ENCODE data around the gene RPL7A.
"Not testable (repeated sequence)": the region's sequence is repeated elsewhere in the genome, so short reads cannot be mapped to it uniquely, and the experiment has no call there.

RPL7A gene

GRCh38 chr9:133333566-133333965 is 14.5 kb upstream of the RPL7A start:
- Histone ChIP-seq H3F3A (ENCODE audit: control insufficient read depth, insufficient read depth) (peaks cover 7% of the 10 kb centered on the region), H3K79me2 (ENCODE audit: control insufficient read depth, low read length) (peaks cover 37% of the 10 kb centered on the region), H3K36me3 (ENCODE audit: control insufficient read depth, low read length) (peaks cover 54% of the 10 kb centered on the region), H3K27me3 (ENCODE audit: control insufficient read depth, low read length) (no peaks in the 10 kb centered on the region), H3K27ac (ENCODE audit: low read depth, low read length) (no peak overlapping the region), H3K9me3 (ENCODE audit: control insufficient read depth, insufficient read depth, low read length) (no peaks in the 10 kb centered on the region), H3K4me1 (ENCODE audit: control insufficient read depth, low read length) (peaks cover 23% of the 10 kb centered on the region), H3K9me2 (replicated peaks; ENCODE audit: control insufficient read depth, low read length) (no peaks in the 10 kb centered on the region), H3K4me2 (ENCODE audit: low read length) (no peak overlapping the region), H4K20me1 (ENCODE audit: control insufficient read depth, insufficient read depth, low read depth, low read length) (peaks cover 12% of the 10 kb centered on the region), H3K4me3 (ENCODE audit: low read length) (no peak overlapping the region)
- TF ChIP-seq EZH2phosphoT487 (IDR thresholded peaks at IDR 0.05; ENCODE audit: borderline replicate concordance, low read length) (no peak), CTCF (IDR thresholded peaks at IDR 0.05; ENCODE audit: low read depth, low read length, poor library complexity, severe bottlenecking) (no peak)

- peaks cover 58% of the 10 kb centered on the region for H3K36me3 ChIP-seq (ENCODE audit: control insufficient read depth, low read length)
- H3K27ac ChIP-seq (ENCODE audit: low read depth, low read length) = no peak overlapping the region
- no peaks in the 10 kb centered on the region for H3K27me3 ChIP-seq (ENCODE audit: control insufficient read depth, low read length)
- no peaks in the 10 kb centered on the region for H3K9me3 ChIP-seq (ENCODE audit: control insufficient read depth, insufficient read depth, low read length)
- H3K79me2 ChIP-seq (ENCODE audit: control insufficient read depth, low read length) = peaks cover 37% of the 10 kb centered on the region
- peaks cover 10% of the 10 kb centered on the region; the same call in 1 of the 2 replicates for H4K20me1 ChIP-seq (ENCODE audit: control insufficient read depth, insufficient read depth, low read depth, low read length)
- H3K9me2 ChIP-seq (replicated peaks; ENCODE audit: control insufficient read depth, low read length) = no peaks in the 10 kb centered on the region
- peak overlapping the region; percentile 80 for H3K4me3 ChIP-seq (ENCODE audit: low read length)
- peaks cover 23% of the 10 kb centered on the region for H3K4me1 ChIP-seq (ENCODE audit: control insufficient read depth, low read length)
- peak overlapping the region; percentile 83 for H3K4me2 ChIP-seq (ENCODE audit: low read length)
- peaks cover 12% of the 10 kb centered on the region for H3F3A ChIP-seq (ENCODE audit: control insufficient read depth, insufficient read depth)
- no peak for TF ChIP-seq EZH2phosphoT487 (IDR thresholded peaks at IDR 0.05; ENCODE audit: borderline replicate concordance, low read length)
- TF ChIP-seq CTCF (IDR thresholded peaks at IDR 0.05; ENCODE audit: low read depth, low read length, poor library complexity, severe bottlenecking) = no peak
Observed at GRCh38 chr9:133334161-133334560, 13.9 kb upstream of the RPL7A start.

- H3K9me3 ChIP-seq (ENCODE audit: control insufficient read depth, insufficient read depth, low read length); H3K27me3 ChIP-seq (ENCODE audit: control insufficient read depth, low read length); H3K9me2 ChIP-seq (replicated peaks; ENCODE audit: control insufficient read depth, low read length); H4K20me1 ChIP-seq (ENCODE audit: control insufficient read depth, insufficient read depth, low read depth, low read length): not testable (repeated sequence)
- H3K36me3 ChIP-seq (ENCODE audit: control insufficient read depth, low read length) = peaks cover 62% of the 10 kb centered on the region
- peak overlapping the region; percentile 65; the same call in 1 of the 2 replicates for H3K27ac ChIP-seq (ENCODE audit: low read depth, low read length)
- peaks cover 15% of the 10 kb centered on the region for H3F3A ChIP-seq (ENCODE audit: control insufficient read depth, insufficient read depth)
- peak overlapping the region; percentile 83 for H3K4me2 ChIP-seq (ENCODE audit: low read length)
- peaks cover 37% of the 10 kb centered on the region for H3K79me2 ChIP-seq (ENCODE audit: control insufficient read depth, low read length)
- H3K4me1 ChIP-seq (ENCODE audit: control insufficient read depth, low read length) = peaks cover 28% of the 10 kb centered on the region
- peak overlapping the region; percentile 80 for H3K4me3 ChIP-seq (ENCODE audit: low read length)
Observed at GRCh38 chr9:133334888-133335287, 13.1 kb upstream of the RPL7A start.

- Histone ChIP-seq H3K9me3 (ENCODE audit: control insufficient read depth, insufficient read depth, low read length) (no peaks in the 10 kb centered on the region), H3F3A (ENCODE audit: control insufficient read depth, insufficient read depth) (peaks cover 16% of the 10 kb centered on the region), H3K4me3 (ENCODE audit: low read length) (peak within 1 kb of the TSS; percentile 80), H4K20me1 (ENCODE audit: control insufficient read depth, insufficient read depth, low read depth, low read length) (peaks cover 10% of the 10 kb centered on the region; the same call in 1 of the 2 replicates), H3K9me2 (replicated peaks; ENCODE audit: control insufficient read depth, low read length) (no peaks in the 10 kb centered on the region), H3K4me2 (ENCODE audit: low read length) (peak within 1 kb of the TSS; percentile 83), H3K36me3 (ENCODE audit: control insufficient read depth, low read length) (peaks cover 66% of the 10 kb centered on the region), H3K27me3 (ENCODE audit: control insufficient read depth, low read length) (no peaks in the 10 kb centered on the region), H3K27ac (ENCODE audit: low read depth, low read length) (peak within 1 kb of the TSS; percentile 65), H3K4me1 (ENCODE audit: control insufficient read depth, low read length) (peaks cover 41% of the 10 kb centered on the region), H3K79me2 (ENCODE audit: control insufficient read depth, low read length) (peaks cover 37% of the 10 kb centered on the region)
- TF ChIP-seq EZH2phosphoT487 (IDR thresholded peaks at IDR 0.05; ENCODE audit: borderline replicate concordance, low read length) (no peak), CTCF (IDR thresholded peaks at IDR 0.05; ENCODE audit: low read depth, low read length, poor library complexity, severe bottlenecking) (no peak)
Observed at GRCh38 chr9:133335924-133336811, 11.8 kb upstream of the RPL7A start, which contains the start of gene SURF6. TSS of gene SURF6 (minus strand) at chr9:133336188. CDS start at chr9:133336132, 56 bp downstream.

All from DOHH2 (cell line).